NB4 (cell line): Measurements from ENCODE around the gene MRPL17.

Experiments used
- DNase-seq: peaks from one replicate; pipeline ENCODE4 v3.0.0; 2010; ENCODE audit warnings: low read depth
- H3K4me3 ChIP-seq: one replicate; pipeline ENCODE4 v1.5.1; 2011; ENCODE audit warnings: mild to moderate bottlenecking, low read depth, low read length, moderate library complexity
- CTCF ChIP-seq: IDR thresholded peaks from one replicate; pipeline ENCODE4 v1.5.1; 2012; ENCODE audit warnings: low read depth, low read length
- MAX ChIP-seq: IDR thresholded peaks from 2 replicates; pipeline ENCODE4 v1.6.1; 2011; ENCODE audit warnings: low read depth, low read length
- MYC ChIP-seq: IDR thresholded peaks from 2 replicates; pipeline ENCODE4 v1.6.1; 2011; ENCODE audit warnings: low read depth, low read length
- POLR2A ChIP-seq: IDR thresholded peaks from 2 replicates; pipeline ENCODE4 v1.6.1; 2011; ENCODE audit warnings: mild to moderate bottlenecking; ENCODE audit not compliant: insufficient read length; ENCODE audit errors: extremely low read depth

The MRPL17 gene

GRCh38 chr11:6664551-6664950, 18.6 kb downstream of the MRPL17 start:
- TF ChIP-seq MAX (no peak), POLR2A (no peak), CTCF (no peak), MYC (no peak)
- H3K4me3 ChIP-seq, result no peak overlapping the region

DNA sequence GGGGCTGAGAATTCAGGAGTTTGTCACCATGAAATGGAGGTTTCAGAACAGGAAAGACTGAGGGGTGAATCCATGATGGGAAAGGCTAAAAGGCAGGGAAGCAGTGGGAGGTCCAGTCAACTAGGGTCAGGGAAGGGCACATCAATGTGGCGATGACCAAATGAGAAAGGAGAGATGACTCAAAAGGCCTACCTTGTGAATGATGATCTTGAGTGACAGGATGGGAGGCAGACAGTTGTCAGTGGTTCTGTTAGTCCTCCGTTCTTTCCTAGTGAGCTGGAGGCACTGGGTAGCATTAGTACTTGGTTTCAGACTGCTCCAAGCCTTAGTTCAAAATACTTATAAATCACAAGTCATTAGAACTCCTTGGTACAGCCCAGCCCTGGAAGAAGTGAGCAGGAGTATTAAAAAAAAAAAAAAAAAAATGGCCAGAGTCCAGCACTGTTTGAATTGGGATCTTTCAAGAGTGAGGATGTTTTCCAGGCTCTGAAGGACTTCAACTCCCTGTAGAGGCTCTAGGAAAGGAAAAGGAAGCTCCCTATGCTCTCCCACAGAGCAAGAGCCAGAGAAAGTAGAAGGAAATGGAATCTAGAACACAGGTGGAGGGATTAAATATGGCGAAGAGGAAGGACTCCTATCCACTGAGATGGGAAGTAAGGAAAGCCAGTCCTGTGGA, 19.2 kb downstream of the MRPL17 start:
- DNase-seq, result no peak
- H3K4me3 ChIP-seq, result no peak overlapping the region
- TF ChIP-seq POLR2A (no peak), MAX (no peak), MYC (no peak), CTCF (no peak)

More at GRCh38 chr11:6664551-6664950, 18.6 kb downstream of the MRPL17 start:
- DNase-seq, result no peak

GRCh38 chr11:6660712-6661111, 22.4 kb downstream of the MRPL17 start:
- no peak overlapping the region for H3K4me3 ChIP-seq
- TF ChIP-seq CTCF, result no peak
- no peak for TF ChIP-seq MAX
- no peak for TF ChIP-seq POLR2A
- DNase-seq, result no peak

GRCh38 chr11:6658647-6659046, 24.5 kb downstream of the MRPL17 start:
- TF ChIP-seq CTCF, result no peak
- TF ChIP-seq MAX, result no peak
- no peak for TF ChIP-seq POLR2A
- TF ChIP-seq MYC, result no peak
- DNase-seq, result no peak
- no peak overlapping the region for H3K4me3 ChIP-seq

DNA sequence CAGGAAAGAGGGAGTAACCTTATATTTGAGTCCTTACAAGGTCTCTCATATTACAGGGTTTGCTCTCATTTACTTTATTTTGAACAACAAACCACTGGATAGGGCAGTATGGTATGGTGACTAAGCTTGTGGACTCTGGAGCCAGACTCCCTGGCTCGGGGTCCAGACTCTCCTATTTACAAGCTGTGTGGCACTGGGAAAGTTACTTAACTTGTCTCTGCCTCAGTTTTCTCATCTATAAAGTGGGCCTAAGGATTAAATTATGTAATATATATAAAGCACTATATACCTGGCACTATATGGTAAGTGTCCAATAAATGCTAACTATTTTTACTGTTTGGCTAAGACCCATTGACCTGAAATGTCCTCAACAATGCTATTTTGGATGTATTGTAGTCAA, 25.8 kb downstream of the MRPL17 start:
- no peak overlapping the region for H3K4me3 ChIP-seq
- TF ChIP-seq MAX, result no peak
- TF ChIP-seq MYC, result no peak
- TF ChIP-seq POLR2A, result no peak
- TF ChIP-seq CTCF, result no peak
- no peak for DNase-seq
